ENCODE results near the gene OR10A2.

- TF ChIP-seq POLR2A (IDR thresholded peaks at IDR 0.05; ENCODE audit: low read length) (no peak), GATA1 (IDR thresholded peaks at IDR 0.05; ENCODE audit: low read depth, low read length) (no peak)
These were observed 8.4 kb downstream of the OR10A2 start for GRCh38 chr11:6871278-6871677.
